Dermis microvascular lymphatic vessel endothelial cell (primary cell): ENCODE measurements around the gene SH3BP5L. TPM values are rescaled to one million over a fixed set of nuclear protein-coding genes. Genes with fewer than 3 reads are reported as not detected.
A peak's percentile ranks its signal among the peaks of the same experiment; 100 is the strongest.
"Not testable (repeated sequence)": the region's sequence is repeated elsewhere in the genome, so short reads cannot be mapped to it uniquely, and the experiment has no call there.

ENCODE experiments used
- DNase-seq, 2 donors: peaks; one replicate each; pipeline versions ENCODE4 v3.0.0 to v3.0.0-alpha.2; 2010; ENCODE audit warnings: low read depth in 2 of 2
- total RNA-seq: library from RNA; depleted of rRNA; stranded (reverse); fragments of >200 nt; gene quantifications from 2 replicates; pipeline ENCODE4 v1.2.1, GENCODE V29; 2014

Gene SH3BP5L
- total RNA-seq, 1 donor from 2014 or later: 17.6 TPM

- no peak for DNase-seq
Measured at GRCh38 chr1:248810727-248811513, 14.8 kb downstream of the SH3BP5L start.

GRCh38 chr1:248810000-248810726, 15.6 kb downstream of the SH3BP5L start:
- no peak for DNase-seq

GRCh38 chr1:248808876-248809275, 16.8 kb downstream of the SH3BP5L start:
- DNase-seq: no peak

GRCh38 chr1:248807067-248807737, 18.5 kb downstream of the SH3BP5L start:
- DNase-seq: peak; percentile 18 to 54

- no peak for DNase-seq
Measured at GRCh38 chr1:248805876-248806275, 19.8 kb downstream of the SH3BP5L start.

GRCh38 chr1:248804771-248805681, 20.7 kb downstream of the SH3BP5L start:
- DNase-seq: no peak

GRCh38 chr1:248803501-248803900, 22.2 kb downstream of the SH3BP5L start:
- DNase-seq: not testable (repeated sequence)

- DNase-seq: no peak
Measured at GRCh38 chr1:248802454-248802853, 23.3 kb downstream of the SH3BP5L start.

- DNase-seq: no peak
Measured at GRCh38 chr1:248800459-248800858, 25.3 kb downstream of the SH3BP5L start.

GRCh38 chr1:248798791-248799190, 26.9 kb downstream of the SH3BP5L start:
- no peak for DNase-seq

- DNase-seq: not testable (repeated sequence)
Measured at GRCh38 chr1:248794663-248795062, 31.1 kb downstream of the SH3BP5L start.

- no peak for DNase-seq
Measured at GRCh38 chr1:248793592-248793991, 32.1 kb downstream of the SH3BP5L start.

- no peak for DNase-seq
Measured at GRCh38 chr1:248792342-248792741, 33.4 kb downstream of the SH3BP5L start.

- DNase-seq: no peak
Measured at GRCh38 chr1:248791010-248791409, 34.7 kb downstream of the SH3BP5L start.

- DNase-seq: no peak
Measured at GRCh38 chr1:248790456-248790855, 35.3 kb downstream of the SH3BP5L start.

- not testable (repeated sequence) for DNase-seq
Measured at GRCh38 chr1:248789337-248789736, 36.4 kb downstream of the SH3BP5L start.

- no peak for DNase-seq
Measured at GRCh38 chr1:248788327-248788726, 37.4 kb downstream of the SH3BP5L start.

- DNase-seq: no peak
Measured at GRCh38 chr1:248787430-248787829, 38.3 kb downstream of the SH3BP5L start.

GRCh38 chr1:248786156-248786555, 39.6 kb downstream of the SH3BP5L start:
- DNase-seq: no peak

- DNase-seq: no peak
Measured at GRCh38 chr1:248783367-248783766, 42.3 kb downstream of the SH3BP5L start.
